ENCODE measurements around the gene CLSTN2.

The CLSTN2 gene

DNA sequence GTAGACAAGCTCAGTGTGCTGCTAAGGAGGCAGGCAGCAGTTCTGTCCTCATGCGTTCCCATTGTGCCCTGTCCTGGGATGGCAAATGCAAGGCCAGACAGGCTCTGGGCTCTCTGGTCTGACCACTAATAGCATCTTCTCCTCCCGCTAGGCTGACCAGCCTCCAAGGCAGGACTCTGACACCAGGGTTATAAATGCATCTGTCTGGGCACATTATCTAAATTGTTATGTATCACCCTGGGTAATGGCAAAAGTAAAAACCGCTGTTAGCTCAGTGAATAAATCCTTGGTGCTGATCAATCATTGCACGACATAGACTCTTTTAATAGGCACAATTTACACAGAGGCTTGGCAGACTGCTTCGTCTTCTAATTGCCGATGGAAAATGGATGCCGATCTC lies 85.6 kb downstream of the CLSTN2 start:
- DNase-seq (ENCODE audit: extremely low spot score) = no peak
- no peak for TF ChIP-seq ZNF384 (IDR thresholded peaks at IDR 0.05)
- TF ChIP-seq ARNT (IDR thresholded peaks at IDR 0.05) = no peak
- TF ChIP-seq TARDBP (IDR thresholded peaks at IDR 0.05) = no peak
- TF ChIP-seq SP1 (IDR thresholded peaks at IDR 0.05) = no peak
- no peak for TF ChIP-seq ELF4 (IDR thresholded peaks at IDR 0.05)
- TF ChIP-seq FOXK2 (IDR thresholded peaks at IDR 0.05) = no peak
- no peak for TF ChIP-seq NFRKB (IDR thresholded peaks at IDR 0.05)
- no peak for TF ChIP-seq HDGF (IDR thresholded peaks at IDR 0.05; ENCODE audit: borderline replicate concordance)
- no peak for TF ChIP-seq FOXM1 (IDR thresholded peaks at IDR 0.05; ENCODE audit: borderline replicate concordance)
- no peak for TF ChIP-seq BHLHE40 (IDR thresholded peaks at IDR 0.05; ENCODE audit: borderline replicate concordance)
- no peak for TF ChIP-seq CTBP1 (IDR thresholded peaks at IDR 0.05; ENCODE audit: borderline replicate concordance)
- TF ChIP-seq SUZ12 (IDR thresholded peaks at IDR 0.05) = no peak
- TF ChIP-seq L3MBTL2 (conservative IDR thresholded peaks at IDR 0.05) = no peak
- CTCF ChIA-PET = no interaction called here
- POLR2A ChIA-PET = no interaction called here

- ChIA-PET POLR2A (no interaction called here), CTCF (no interaction called here)
- TF ChIP-seq SP1 (IDR thresholded peaks at IDR 0.05) (no peak), FOXK2 (IDR thresholded peaks at IDR 0.05) (no peak), ARNT (IDR thresholded peaks at IDR 0.05) (no peak), SUZ12 (IDR thresholded peaks at IDR 0.05) (no peak), TARDBP (IDR thresholded peaks at IDR 0.05) (no peak), HDGF (IDR thresholded peaks at IDR 0.05; ENCODE audit: borderline replicate concordance) (no peak), CTBP1 (IDR thresholded peaks at IDR 0.05; ENCODE audit: borderline replicate concordance) (no peak), FOXA1 (IDR thresholded peaks at IDR 0.05) (no peak), ZNF384 (IDR thresholded peaks at IDR 0.05) (no peak), L3MBTL2 (conservative IDR thresholded peaks at IDR 0.05) (no peak), FOXM1 (IDR thresholded peaks at IDR 0.05; ENCODE audit: borderline replicate concordance) (no peak), ELF4 (IDR thresholded peaks at IDR 0.05) (no peak), BHLHE40 (IDR thresholded peaks at IDR 0.05; ENCODE audit: borderline replicate concordance) (no peak), NFRKB (IDR thresholded peaks at IDR 0.05) (no peak), LEF1 (IDR thresholded peaks at IDR 0.05; ENCODE audit: borderline replicate concordance) (no peak)
- TF ChIP-seq, protein P1, sequence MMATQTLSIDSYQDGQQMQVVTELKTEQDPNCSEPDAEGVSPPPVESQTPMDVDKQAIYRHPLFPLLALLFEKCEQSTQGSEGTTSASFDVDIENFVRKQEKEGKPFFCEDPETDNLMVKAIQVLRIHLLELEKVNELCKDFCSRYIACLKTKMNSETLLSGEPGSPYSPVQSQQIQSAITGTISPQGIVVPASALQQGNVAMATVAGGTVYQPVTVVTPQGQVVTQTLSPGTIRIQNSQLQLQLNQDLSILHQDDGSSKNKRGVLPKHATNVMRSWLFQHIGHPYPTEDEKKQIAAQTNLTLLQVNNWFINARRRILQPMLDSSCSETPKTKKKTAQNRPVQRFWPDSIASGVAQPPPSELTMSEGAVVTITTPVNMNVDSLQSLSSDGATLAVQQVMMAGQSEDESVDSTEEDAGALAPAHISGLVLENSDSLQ (IDR thresholded peaks at IDR 0.05) = no peak
- DNase-seq (ENCODE audit: extremely low spot score) = no peak
Observed at GRCh38 chr3:140021269-140021668, 86.3 kb downstream of the CLSTN2 start.

DNA sequence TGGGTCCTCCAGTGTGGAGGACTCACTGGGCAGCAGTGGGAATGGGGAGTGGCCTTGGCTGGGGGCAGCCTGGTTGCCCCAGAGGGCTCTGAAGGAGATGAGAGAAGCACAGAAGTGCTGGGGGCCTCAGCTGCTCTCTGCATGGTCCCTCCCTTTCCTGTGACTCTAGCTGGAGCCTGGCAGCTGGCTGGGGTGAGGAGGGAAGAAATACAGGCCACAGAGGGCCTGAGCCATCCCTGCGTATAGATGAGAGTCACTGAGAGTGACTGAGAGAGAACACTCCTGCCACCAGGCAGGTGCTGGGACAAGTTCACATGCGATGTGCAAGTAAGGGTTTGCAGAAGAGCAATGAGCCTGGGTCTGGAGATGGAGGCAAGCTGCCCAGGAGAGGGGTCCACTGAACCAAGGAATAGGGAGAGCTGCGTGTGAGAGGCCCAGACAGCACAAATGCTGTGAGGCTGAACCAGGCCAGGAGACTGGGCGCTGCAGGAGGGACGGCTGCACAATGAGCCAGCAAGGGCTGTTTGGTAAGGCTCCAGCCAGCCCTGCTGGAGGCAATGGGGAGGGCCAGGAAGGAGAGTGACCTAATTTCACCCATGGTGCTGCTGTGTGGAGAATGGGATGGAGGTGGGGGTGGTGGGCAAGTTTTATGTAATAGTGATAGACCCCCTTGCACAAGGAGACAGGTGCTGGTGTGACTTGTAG lies 87.2 kb downstream of the CLSTN2 start:
- POLR2A ChIA-PET = no interaction called here
- TF ChIP-seq FOXM1 (IDR thresholded peaks at IDR 0.05; ENCODE audit: borderline replicate concordance) = no peak
- no peak for TF ChIP-seq BHLHE40 (IDR thresholded peaks at IDR 0.05; ENCODE audit: borderline replicate concordance)
- TF ChIP-seq ELF4 (IDR thresholded peaks at IDR 0.05) = no peak
- no peak for TF ChIP-seq FOXA1 (IDR thresholded peaks at IDR 0.05)
- TF ChIP-seq ARNT (IDR thresholded peaks at IDR 0.05) = no peak
- no peak for TF ChIP-seq L3MBTL2 (conservative IDR thresholded peaks at IDR 0.05)
- TF ChIP-seq SUZ12 (IDR thresholded peaks at IDR 0.05) = no peak
- TF ChIP-seq ZNF384 (IDR thresholded peaks at IDR 0.05) = no peak
- TF ChIP-seq TARDBP (IDR thresholded peaks at IDR 0.05) = no peak
- CTCF ChIA-PET = no interaction called here
- no peak for DNase-seq (ENCODE audit: extremely low spot score)

DNA sequence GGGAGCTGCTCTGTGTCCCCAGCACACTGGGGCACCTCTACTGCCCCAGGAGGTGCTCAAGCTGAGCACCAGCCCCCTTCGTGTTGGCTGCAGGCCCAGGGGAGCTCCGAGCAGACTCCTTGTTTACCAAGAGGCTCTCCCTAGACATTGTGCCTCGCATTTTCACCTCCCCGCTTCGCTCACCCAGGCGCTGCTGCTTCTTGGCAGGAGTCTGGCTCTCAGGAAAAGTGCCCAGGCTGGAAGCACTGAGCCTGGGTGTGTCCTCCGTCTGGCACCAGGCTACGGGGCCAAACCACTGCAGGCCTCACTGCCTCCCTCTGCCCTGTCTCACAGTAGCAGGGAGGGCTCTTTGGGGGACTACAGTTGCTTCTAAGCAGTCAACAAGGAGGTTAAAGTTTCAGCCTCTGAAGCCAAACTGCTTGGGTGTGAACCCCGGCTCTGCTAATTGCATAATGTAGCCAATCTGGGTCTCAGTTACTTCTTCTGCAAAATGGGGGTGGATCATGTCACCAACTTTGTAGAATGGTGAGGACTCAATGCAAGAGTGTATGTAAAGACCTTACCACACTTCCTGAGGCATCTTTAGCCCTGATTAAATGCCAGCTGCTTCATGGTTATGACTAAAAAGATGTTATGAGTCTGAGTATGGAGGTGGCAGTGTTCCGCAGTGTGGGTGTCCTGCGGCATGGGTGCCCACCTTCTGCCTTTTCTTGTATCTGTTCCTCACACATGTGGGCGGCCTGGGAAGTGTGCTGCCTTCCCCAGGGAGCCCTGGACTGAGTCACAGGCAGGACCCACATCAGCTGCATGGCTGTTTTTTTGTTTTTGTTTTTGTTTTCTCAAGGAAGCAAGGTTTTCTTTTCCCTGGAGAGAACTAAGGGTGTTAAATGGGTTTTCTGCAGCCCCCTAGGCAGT lies 88.9 kb downstream of the CLSTN2 start:
- DNase-seq (ENCODE audit: extremely low spot score) = no peak
- POLR2A ChIA-PET = no interaction called here
- TF ChIP-seq BHLHE40 (IDR thresholded peaks at IDR 0.05; ENCODE audit: borderline replicate concordance) (no peak), HDGF (IDR thresholded peaks at IDR 0.05; ENCODE audit: borderline replicate concordance) (no peak), SUZ12 (IDR thresholded peaks at IDR 0.05) (no peak), FOXM1 (IDR thresholded peaks at IDR 0.05; ENCODE audit: borderline replicate concordance) (no peak), L3MBTL2 (conservative IDR thresholded peaks at IDR 0.05) (no peak), ZNF384 (IDR thresholded peaks at IDR 0.05) (no peak), FOXK2 (IDR thresholded peaks at IDR 0.05) (no peak), LEF1 (IDR thresholded peaks at IDR 0.05; ENCODE audit: borderline replicate concordance) (no peak), SP1 (IDR thresholded peaks at IDR 0.05) (no peak), TARDBP (IDR thresholded peaks at IDR 0.05) (no peak), ELF4 (IDR thresholded peaks at IDR 0.05) (no peak), ARNT (IDR thresholded peaks at IDR 0.05) (no peak), FOXA1 (IDR thresholded peaks at IDR 0.05) (no peak), NFRKB (IDR thresholded peaks at IDR 0.05) (no peak), CTBP1 (IDR thresholded peaks at IDR 0.05; ENCODE audit: borderline replicate concordance) (no peak)
- TF ChIP-seq, protein P1 (IDR thresholded peaks at IDR 0.05) = no peak
- CTCF ChIA-PET = no interaction called here

- CTCF ChIA-PET = no interaction called here
- no peak for DNase-seq (ENCODE audit: extremely low spot score)
- TF ChIP-seq FOXM1 (IDR thresholded peaks at IDR 0.05; ENCODE audit: borderline replicate concordance) = no peak
- POLR2A ChIA-PET = no interaction called here
Observed at GRCh38 chr3:140031170-140031569, 96.2 kb downstream of the CLSTN2 start.

DNA sequence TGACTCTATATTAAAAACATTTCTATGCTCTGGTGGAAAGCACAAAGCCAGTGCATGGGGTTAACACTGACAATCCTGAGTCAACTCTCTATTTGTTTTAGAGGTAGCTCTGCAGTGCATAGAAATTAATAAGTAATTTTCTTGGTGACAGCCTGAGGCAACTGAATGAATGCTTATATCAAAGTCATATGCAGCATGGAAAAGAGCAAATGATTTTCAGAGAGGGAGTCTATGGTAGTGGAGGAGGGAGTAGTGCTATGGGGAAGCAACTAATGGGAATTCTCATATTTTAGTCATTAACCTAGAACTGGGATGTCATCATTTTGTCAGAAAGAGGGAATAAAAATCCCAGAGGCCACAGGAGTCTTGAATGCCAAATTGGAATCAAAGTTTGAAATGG lies 99.1 kb downstream of the CLSTN2 start:
- CTCF ChIA-PET = interaction anchor here (0.7 kb wide), 1 partner anchor 96 kb away, joined by 3 read pairs; no protein-coding TSS in a partner anchor
- POLR2A ChIA-PET = no interaction called here
- no peak for TF ChIP-seq FOXK2 (IDR thresholded peaks at IDR 0.05)
- no peak for TF ChIP-seq ARNT (IDR thresholded peaks at IDR 0.05)
- TF ChIP-seq CTBP1 (IDR thresholded peaks at IDR 0.05; ENCODE audit: borderline replicate concordance) = no peak
- no peak for TF ChIP-seq TARDBP (IDR thresholded peaks at IDR 0.05)
- TF ChIP-seq SUZ12 (IDR thresholded peaks at IDR 0.05) = no peak
- no peak for TF ChIP-seq ZNF384 (IDR thresholded peaks at IDR 0.05)
- no peak for TF ChIP-seq FOXM1 (IDR thresholded peaks at IDR 0.05; ENCODE audit: borderline replicate concordance)
- no peak for TF ChIP-seq L3MBTL2 (conservative IDR thresholded peaks at IDR 0.05)
- TF ChIP-seq NFRKB (IDR thresholded peaks at IDR 0.05) = no peak
- TF ChIP-seq, protein P1 (IDR thresholded peaks at IDR 0.05) = no peak
- no peak for TF ChIP-seq BHLHE40 (IDR thresholded peaks at IDR 0.05; ENCODE audit: borderline replicate concordance)
- no peak for TF ChIP-seq ELF4 (IDR thresholded peaks at IDR 0.05)
- no peak for TF ChIP-seq LEF1 (IDR thresholded peaks at IDR 0.05; ENCODE audit: borderline replicate concordance)
- DNase-seq (ENCODE audit: extremely low spot score) = no peak

Data from HEK293T (cell line).